PC-9 (cell line): ENCODE measurements around the gene ENPP6. TPM values are rescaled to one million over a fixed set of nuclear protein-coding genes. Genes with fewer than 3 reads are reported as not detected.

Experiments used
- BruUV-seq: library from RNA; stranded (reverse); fragments of 400-500 nt; replicated peaks from 2 replicates; lab custom pipeline; 2021; lab: Mats Ljungman, UMichigan
- CTCF ChIA-PET: fragments of 300-600 bp; sonication (Branson Sonifier 250); formaldehyde crosslinking; loops from one replicate; lab custom pipeline; 2022; ENCODE audit warnings: antibody characterized with exemption; lab: Charles Lee
- POLR2A ChIA-PET: fragments of 300-600 bp; sonication (Branson Sonifier 250); formaldehyde crosslinking; loops from one replicate; lab custom pipeline; 2022; ENCODE audit warnings: antibody characterized with exemption; ENCODE audit not compliant: unreplicated experiment; lab: Charles Lee
- DNase-seq, 2 experiments: peaks; one replicate each; pipeline versions ENCODE4 v3.0.0 to v3.0.0-alpha.2; 2015 to 2022; ENCODE audit warnings: mixed read lengths in 1 of 2
- H2AFZ ChIP-seq: fragments of 200-600 bp; sonication (generic); 2 replicates; pipeline ENCODE4 v1.8.1; 2017; ENCODE audit warnings: antibody characterized with exemption
- H3F3A ChIP-seq: fragments of 200-600 bp; sonication (generic); 2 replicates; pipeline ENCODE4 v1.8.1; 2017; ENCODE audit warnings: antibody characterized with exemption, mild to moderate bottlenecking, low read depth; ENCODE audit not compliant: insufficient read depth
- H3K27ac ChIP-seq: fragments of 200-600 bp; sonication (generic); 2 replicates; pipeline ENCODE4 v1.6.1; 2016; ENCODE audit warnings: mixed run types
- H3K27me3 ChIP-seq: fragments of 200-600 bp; sonication (generic); 2 replicates; pipeline ENCODE4 v1.6.1; 2016; ENCODE audit warnings: low read depth, mixed run types; ENCODE audit not compliant: insufficient read depth
- H3K36me3 ChIP-seq: fragments of 200-600 bp; sonication (generic); 2 replicates; pipeline ENCODE4 v1.6.1; 2016; ENCODE audit warnings: low read depth, mixed run types
- H3K4me1 ChIP-seq: fragments of 200-600 bp; sonication (generic); replicated peaks from 2 replicates; pipeline ENCODE4 v1.6.1; 2016; ENCODE audit warnings: mixed run types; ENCODE audit not compliant: insufficient read depth
- H3K4me2 ChIP-seq: fragments of 200-600 bp; sonication (generic); 2 replicates; pipeline ENCODE4 v1.6.1; 2017; ENCODE audit warnings: mixed run types
- H3K4me3 ChIP-seq: fragments of 200-600 bp; sonication (generic); 2 replicates; pipeline ENCODE4 v1.6.1; 2016; ENCODE audit warnings: mixed run types
- H3K79me2 ChIP-seq: fragments of 200-600 bp; sonication (generic); 2 replicates; pipeline ENCODE4 v1.6.1; 2017; ENCODE audit warnings: low read depth, mixed run types
- H3K9me2 ChIP-seq: fragments of 200-600 bp; sonication (generic); 2 replicates; pipeline ENCODE4 v1.8.1; 2017; ENCODE audit warnings: mild to moderate bottlenecking; ENCODE audit not compliant: insufficient read depth
- H3K9me3 ChIP-seq: fragments of 200-600 bp; sonication (generic); 2 replicates; pipeline ENCODE4 v1.8.1; 2016; ENCODE audit warnings: low read depth; ENCODE audit not compliant: insufficient read depth
- H4K20me1 ChIP-seq: fragments of 200-600 bp; sonication (generic); 2 replicates; pipeline ENCODE4 v1.8.1; 2017; ENCODE audit not compliant: insufficient read depth
- EZH2 ChIP-seq: fragments of 200-600 bp; sonication (generic); IDR thresholded peaks from 2 replicates; pipeline ENCODE4 v1.8.0; 2017; ENCODE audit warnings: antibody characterized with exemption, low read depth
- intact Hi-C: fragments of 100-400 bp; cut with micrococcal nuclease; formaldehyde crosslinking; loops from one replicate; pipeline ENCODE4 v1.10.0; 2022; ENCODE audit not compliant: unreplicated experiment
- total RNA-seq: library from RNA; stranded (reverse); gene quantifications from 2 replicates; pipeline ENCODE4 v1.2.3, GENCODE V29; 2021
- TF ChIP-seq, protein P1 (sequence below): fragments of 200-600 bp; sonication (generic); conservative IDR thresholded peaks from 2 replicates; pipeline ENCODE4 v1.6.1; 2017; ENCODE audit warnings: mixed run types, antibody characterized with exemption, mild to moderate bottlenecking, moderate library complexity

ENPP6 gene
- total RNA-seq, 1 experiment from 2014 or later = not detected

DNA sequence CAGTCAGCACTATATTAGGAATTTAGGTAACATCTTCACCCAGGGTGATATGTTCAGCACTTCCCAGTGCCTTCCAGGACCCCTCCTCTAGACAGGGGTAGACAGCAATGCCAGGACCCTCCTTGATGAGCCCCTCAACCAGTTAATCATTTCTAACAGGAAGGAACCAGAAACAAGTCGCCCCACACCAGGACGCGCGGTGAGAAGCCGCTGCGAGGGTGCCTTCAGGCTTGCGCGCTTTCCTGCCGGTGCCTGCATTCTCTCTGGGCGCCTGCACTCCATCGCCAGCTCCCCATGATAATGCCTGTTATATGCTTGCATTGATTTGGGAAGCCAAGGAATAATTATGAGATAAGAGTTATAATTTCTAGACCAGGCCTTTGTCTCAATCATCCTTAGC, 116.0 kb downstream of the ENPP6 start:
- POLR2A ChIA-PET = no interaction called here
- H3K4me2 ChIP-seq = no peak overlapping the region
- no peak for DNase-seq
- TF ChIP-seq, protein P1, sequence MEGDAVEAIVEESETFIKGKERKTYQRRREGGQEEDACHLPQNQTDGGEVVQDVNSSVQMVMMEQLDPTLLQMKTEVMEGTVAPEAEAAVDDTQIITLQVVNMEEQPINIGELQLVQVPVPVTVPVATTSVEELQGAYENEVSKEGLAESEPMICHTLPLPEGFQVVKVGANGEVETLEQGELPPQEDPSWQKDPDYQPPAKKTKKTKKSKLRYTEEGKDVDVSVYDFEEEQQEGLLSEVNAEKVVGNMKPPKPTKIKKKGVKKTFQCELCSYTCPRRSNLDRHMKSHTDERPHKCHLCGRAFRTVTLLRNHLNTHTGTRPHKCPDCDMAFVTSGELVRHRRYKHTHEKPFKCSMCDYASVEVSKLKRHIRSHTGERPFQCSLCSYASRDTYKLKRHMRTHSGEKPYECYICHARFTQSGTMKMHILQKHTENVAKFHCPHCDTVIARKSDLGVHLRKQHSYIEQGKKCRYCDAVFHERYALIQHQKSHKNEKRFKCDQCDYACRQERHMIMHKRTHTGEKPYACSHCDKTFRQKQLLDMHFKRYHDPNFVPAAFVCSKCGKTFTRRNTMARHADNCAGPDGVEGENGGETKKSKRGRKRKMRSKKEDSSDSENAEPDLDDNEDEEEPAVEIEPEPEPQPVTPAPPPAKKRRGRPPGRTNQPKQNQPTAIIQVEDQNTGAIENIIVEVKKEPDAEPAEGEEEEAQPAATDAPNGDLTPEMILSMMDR = no peak
- no peak for TF ChIP-seq EZH2
- H3K36me3 ChIP-seq = no peaks in the 10 kb centered on the region
- intact Hi-C loops = loop anchor here (2.0 to 10.0 kb wide), 2 partner anchors 63 to 629 kb away; no protein-coding TSS in a partner anchor
- no peaks in the 10 kb centered on the region for H3K79me2 ChIP-seq
- no peaks in the 10 kb centered on the region for H4K20me1 ChIP-seq
- no peak overlapping the region for H3K27ac ChIP-seq
- no TSS peak for BruUV-seq
- no peaks in the 10 kb centered on the region for H3K9me3 ChIP-seq
- H3F3A ChIP-seq = no peaks in the 10 kb centered on the region
- CTCF ChIA-PET = no interaction called here
- H2AFZ ChIP-seq = no peak overlapping the region
- no peak overlapping the region for H3K4me3 ChIP-seq
- H3K4me1 ChIP-seq = no peaks in the 10 kb centered on the region
- no peaks in the 10 kb centered on the region for H3K27me3 ChIP-seq
- no peaks in the 10 kb centered on the region for H3K9me2 ChIP-seq

GRCh38 chr4:184100297-184100885, 117.3 kb downstream of the ENPP6 start:
- H3K9me2 ChIP-seq = no peaks in the 10 kb centered on the region
- no peak for TF ChIP-seq EZH2
- TF ChIP-seq, protein P1 = peak; percentile 83
- CTCF ChIA-PET = interaction anchor here (0.6 kb wide), 1 partner anchor 460 kb away, joined by 3 read pairs; no protein-coding TSS in a partner anchor
- H3K4me1 ChIP-seq = no peaks in the 10 kb centered on the region
- intact Hi-C loops = loop anchor here (1.0 to 10.0 kb wide), 3 partner anchors 64 to 628 kb away; no protein-coding TSS in a partner anchor
- H3K27ac ChIP-seq = no peak overlapping the region
- H3K27me3 ChIP-seq = no peaks in the 10 kb centered on the region; the same call in 1 of the 2 replicates
- H3F3A ChIP-seq = no peaks in the 10 kb centered on the region
- H3K4me3 ChIP-seq = no peak overlapping the region
- BruUV-seq = no TSS peak
- POLR2A ChIA-PET = no interaction called here
- no peak overlapping the region for H3K4me2 ChIP-seq
- H3K36me3 ChIP-seq = no peaks in the 10 kb centered on the region
- H2AFZ ChIP-seq = no peak overlapping the region
- DNase-seq = peak in 1 of 2 experiments; percentile 68
- no peaks in the 10 kb centered on the region for H3K9me3 ChIP-seq
- H3K79me2 ChIP-seq = no peaks in the 10 kb centered on the region
- H4K20me1 ChIP-seq = no peaks in the 10 kb centered on the region

GRCh38 chr4:184099535-184099966, 118.1 kb downstream of the ENPP6 start:
- Histone ChIP-seq H3K27ac (no peak overlapping the region), H3K27me3 (no peaks in the 10 kb centered on the region; the same call in 1 of the 2 replicates), H3K79me2 (no peaks in the 10 kb centered on the region), H3K36me3 (no peaks in the 10 kb centered on the region), H3K4me1 (no peaks in the 10 kb centered on the region), H2AFZ (no peak overlapping the region), H3K9me2 (no peaks in the 10 kb centered on the region), H3F3A (no peaks in the 10 kb centered on the region), H3K9me3 (no peaks in the 10 kb centered on the region), H3K4me3 (no peak overlapping the region), H4K20me1 (no peaks in the 10 kb centered on the region), H3K4me2 (no peak overlapping the region)
- BruUV-seq = no TSS peak
- TF ChIP-seq EZH2 = no peak
- TF ChIP-seq, protein P1 = no peak
- DNase-seq = no peak
- intact Hi-C loops = no loop called here
- POLR2A ChIA-PET = no interaction called here
- CTCF ChIA-PET = interaction anchor here (0.6 kb wide), 1 partner anchor 461 kb away, joined by 3 read pairs; no protein-coding TSS in a partner anchor
